ENCODE measurements around the gene SELP. TPM values are rescaled to one million over a fixed set of nuclear protein-coding genes. Genes with fewer than 3 reads are reported as not detected.
A peak's percentile ranks its signal among the peaks of the same experiment; 100 is the strongest.

SELP gene
- total and polyA plus RNA-seq, 2 of the 13 experiments (the other 11 are each of a cell fraction or from before 2014, with no cell fraction given): 0.11 TPM; not detected in 1

- TF ChIP-seq SMAD1 (CRISPR knock-in tag; IDR thresholded peaks at IDR 0.05; ENCODE audit: borderline replicate concordance, low read depth) (no peak), KDM6A (CRISPR knock-in tag; IDR thresholded peaks at IDR 0.05; ENCODE audit: low read depth) (0 out of 2 replicates have a peak, but pooled peaks have one; percentile 8), CCAR2 (optimal IDR thresholded peaks at IDR 0.05; ENCODE audit: low read depth, low read length) (no peak), RARA (CRISPR knock-in tag; IDR thresholded peaks at IDR 0.05) (peak; percentile 52), ZNF264 (CRISPR knock-in tag; IDR thresholded peaks at IDR 0.05) (peak; percentile 41; the same call in 1 of the 2 replicates), NCOR1 (IDR thresholded peaks at IDR 0.05; ENCODE audit: borderline replicate concordance, low read length) (peak; percentile 79; the same call in 1 of the 2 replicates), ZSCAN9 (CRISPR knock-in tag; IDR thresholded peaks at IDR 0.05; ENCODE audit: borderline replicate concordance) (0 out of 2 replicates have a peak, but pooled peaks have one; percentile 14), NR2F2 (IDR thresholded peaks at IDR 0.05; ENCODE audit: borderline replicate concordance, low read depth) (0 out of 2 replicates have a peak, but pooled peaks have one; percentile 23), MXI1 (IDR thresholded peaks at IDR 0.05; ENCODE audit: borderline replicate concordance, low read depth, low read length) (0 out of 3 replicates have a peak, but pooled peaks have one; percentile 5), PITX1 (CRISPR knock-in tag; IDR thresholded peaks at IDR 0.05) (no peak), BCL6 (CRISPR knock-in tag; IDR thresholded peaks at IDR 0.05) (peak; percentile 52), HOMEZ (CRISPR knock-in tag; IDR thresholded peaks at IDR 0.05; ENCODE audit: low read depth) (peak; percentile 46; the same call in 1 of the 2 replicates), CEBPG (CRISPR knock-in tag; IDR thresholded peaks at IDR 0.05) (peak; percentile 85), ZNF772 (CRISPR knock-in tag; IDR thresholded peaks at IDR 0.05) (no peak), POGZ (CRISPR knock-in tag; IDR thresholded peaks at IDR 0.05) (0 out of 2 replicates have a peak, but pooled peaks have one; percentile 23), SAFB2 (CRISPR knock-in tag; IDR thresholded peaks at IDR 0.05; ENCODE audit: borderline replicate concordance, low read depth) (no peak), NCOA2 (CRISPR knock-in tag; IDR thresholded peaks at IDR 0.05) (peak; percentile 60; the same call in 1 of the 2 replicates), AGO1 (IDR thresholded peaks at IDR 0.05; ENCODE audit: low read depth, low read length, poor library complexity, severe bottlenecking) (no peak), CEBPB (IDR thresholded peaks at IDR 0.05; ENCODE audit: borderline replicate concordance, low read depth, low read length) (peak; percentile 93), SOX6 (IDR thresholded peaks at IDR 0.05) (no peak), SOX6 (CRISPR knock-in tag; IDR thresholded peaks at IDR 0.05) (peak; percentile 76), MED1 (CRISPR knock-in tag; IDR thresholded peaks at IDR 0.05) (peak; percentile 44; the same call in 1 of the 2 replicates), XRCC5 (optimal IDR thresholded peaks at IDR 0.05; ENCODE audit: low read length) (no peak), TARDBP (CRISPR knock-in tag; IDR thresholded peaks at IDR 0.05) (peak; percentile 58; the same call in 1 of the 2 replicates), PAXIP1 (CRISPR knock-in tag; conservative IDR thresholded peaks at IDR 0.05) (peak; percentile 62), SRSF9 (IDR thresholded peaks at IDR 0.05; ENCODE audit: borderline replicate concordance, insufficient read depth, low read depth, low read length, poor library complexity, severe bottlenecking) (no peak)
These were observed 41.8 kb downstream of the SELP start (continued) for GRCh38 chr1:169588112-169588511.

Data from HepG2 (cell line).